Activated CD4-positive, CD25-positive, alpha-beta regulatory T cell treated with anti-CD3 and anti-CD28 coated beads, Interleukin-2, amount 50 U/mL, for 72 hours (primary cell): ENCODE data around the gene HIF1AN.
"Not testable (repeated sequence)": the region's sequence is repeated elsewhere in the genome, so short reads cannot be mapped to it uniquely, and the experiment has no call there.

ENCODE experiments used
- DNase-seq: peaks from one replicate; pipeline ENCODE4 v3.0.0; 2021

Gene HIF1AN

GRCh38 chr10:100567826-100568225, 32.1 kb downstream of the HIF1AN start:
- no peak for DNase-seq

- no peak for DNase-seq
Observed at GRCh38 chr10:100568912-100569311, 33.2 kb downstream of the HIF1AN start.

- DNase-seq: no peak
Observed at GRCh38 chr10:100569687-100570481, 34.1 kb downstream of the HIF1AN start.

GRCh38 chr10:100570506-100570905, 34.8 kb downstream of the HIF1AN start:
- no peak for DNase-seq

GRCh38 chr10:100571084-100571856, 35.5 kb downstream of the HIF1AN start:
- no peak for DNase-seq

- DNase-seq: not testable (repeated sequence)
Observed at GRCh38 chr10:100575146-100575545, 39.4 kb downstream of the HIF1AN start.

GRCh38 chr10:100575585-100576281, 40.0 kb downstream of the HIF1AN start:
- DNase-seq: no peak

GRCh38 chr10:100576282-100576635, 40.5 kb downstream of the HIF1AN start:
- DNase-seq: no peak

- DNase-seq: no peak
Observed at GRCh38 chr10:100579261-100580090, 43.7 kb downstream of the HIF1AN start.

- DNase-seq: no peak
Observed at GRCh38 chr10:100586959-100587358, 51.2 kb downstream of the HIF1AN start.

GRCh38 chr10:100598166-100598565, 62.4 kb downstream of the HIF1AN start:
- no peak for DNase-seq

GRCh38 chr10:100600218-100600617, 64.5 kb downstream of the HIF1AN start:
- no peak for DNase-seq

GRCh38 chr10:100607439-100607838, 71.7 kb downstream of the HIF1AN start:
- DNase-seq: no peak
